ENCODE measurements around the gene UCP2.

The UCP2 gene, protein sequence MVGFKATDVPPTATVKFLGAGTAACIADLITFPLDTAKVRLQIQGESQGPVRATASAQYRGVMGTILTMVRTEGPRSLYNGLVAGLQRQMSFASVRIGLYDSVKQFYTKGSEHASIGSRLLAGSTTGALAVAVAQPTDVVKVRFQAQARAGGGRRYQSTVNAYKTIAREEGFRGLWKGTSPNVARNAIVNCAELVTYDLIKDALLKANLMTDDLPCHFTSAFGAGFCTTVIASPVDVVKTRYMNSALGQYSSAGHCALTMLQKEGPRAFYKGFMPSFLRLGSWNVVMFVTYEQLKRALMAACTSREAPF

DNA sequence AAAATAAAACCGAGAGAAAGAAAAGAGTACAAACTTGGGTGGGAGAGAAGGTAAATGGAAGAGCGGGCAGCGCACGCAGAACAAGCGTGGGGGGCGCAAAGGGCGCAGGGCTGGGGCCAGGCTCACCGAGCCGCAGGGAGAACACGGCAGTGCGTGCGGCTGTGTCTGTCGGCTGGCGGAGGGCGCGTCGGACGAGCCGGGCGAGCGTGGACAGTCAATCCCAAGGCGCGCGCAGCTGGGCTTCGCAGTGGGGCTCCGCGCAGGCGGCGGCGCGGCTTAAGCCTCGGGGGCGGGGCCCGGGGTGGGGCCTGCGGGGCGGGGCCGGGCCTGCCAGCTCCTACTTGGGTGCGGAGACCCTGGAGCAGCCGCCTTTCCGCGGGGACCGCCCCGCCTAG lies at the start of gene UCP2:
Gene UCP2 (minus strand): TSS at position 249 of the 395 bp plus-strand sequence. CDS start 4,465 bp downstream, outside the sequence.
- peak; percentile 71 for DNase-seq

DNA sequence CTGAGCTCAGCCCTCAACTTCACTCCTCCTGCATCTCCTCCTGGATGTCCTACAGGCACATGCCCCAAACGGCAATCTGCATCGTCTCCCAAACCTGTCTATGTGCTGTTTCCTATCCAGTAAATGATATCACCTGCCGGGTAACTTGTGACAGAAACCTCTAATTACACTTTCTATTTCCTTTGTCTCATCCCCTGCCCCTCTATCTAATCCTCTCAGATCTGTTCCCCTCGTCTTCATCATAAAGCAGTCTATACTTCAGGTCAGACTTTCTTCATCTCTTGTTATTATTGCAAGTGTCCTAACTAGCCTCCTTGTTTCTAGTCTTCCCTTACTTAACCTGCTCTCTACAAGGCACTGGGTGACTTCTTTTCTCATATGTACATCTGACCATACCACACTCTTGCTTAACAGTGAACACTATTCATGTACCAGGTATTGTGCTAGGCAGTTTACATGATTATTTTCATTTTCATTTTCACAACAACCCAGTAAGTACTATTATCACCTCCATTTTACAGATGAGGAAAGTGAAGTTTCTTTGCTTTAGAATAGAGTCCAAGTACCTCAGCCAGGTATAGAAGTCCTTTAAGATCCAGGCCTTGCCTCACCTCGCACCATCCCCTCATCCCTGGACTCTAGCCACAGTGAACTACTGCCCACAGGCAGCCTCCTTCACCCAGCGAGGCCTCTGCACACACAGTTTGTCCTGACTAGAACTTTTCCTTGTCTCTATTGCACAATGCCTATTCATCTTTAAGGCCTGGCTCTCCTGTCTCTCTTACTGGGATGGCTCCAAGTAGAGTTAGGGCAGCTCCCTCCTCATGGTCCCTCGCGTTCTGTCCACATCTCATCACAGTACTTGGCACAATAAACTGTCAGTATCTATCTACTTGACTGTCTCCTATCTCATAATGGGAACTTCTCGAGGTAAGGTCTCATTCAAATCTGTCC lies 48.4 kb upstream of the UCP2 start:
- DNase-seq = no peak

DNA sequence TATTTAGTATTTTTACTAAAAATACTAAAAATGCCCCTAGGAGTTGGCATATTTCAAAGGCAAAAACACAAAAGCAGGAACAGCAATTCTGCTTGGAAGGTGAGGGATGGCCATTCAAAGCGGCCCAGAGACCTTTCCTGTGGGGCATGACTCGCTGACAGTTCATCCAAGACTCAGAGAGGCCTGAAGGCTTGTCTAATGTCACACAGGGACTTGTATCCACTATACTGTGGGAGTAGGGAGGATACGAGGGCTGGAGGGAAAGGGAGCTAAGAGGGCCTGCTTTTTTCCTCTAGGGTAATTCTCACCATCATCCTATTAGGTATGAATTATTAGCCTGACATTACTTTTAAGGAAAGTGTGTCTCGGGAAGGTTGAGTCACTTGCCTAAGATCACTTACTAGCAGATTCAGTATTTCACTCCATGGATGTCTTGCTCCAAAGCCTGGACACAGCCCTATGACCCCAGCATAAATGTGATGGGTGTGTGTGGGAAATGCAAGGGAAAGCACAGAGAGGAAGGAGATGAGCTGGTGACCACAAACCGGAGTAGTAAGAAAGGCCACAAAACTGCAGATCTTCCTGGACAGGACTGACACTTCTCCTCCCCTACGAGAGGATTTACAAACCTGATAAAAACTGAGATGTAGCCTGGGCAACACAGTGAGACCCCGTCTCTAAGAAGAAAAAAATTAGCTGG lies 43.0 kb upstream of the UCP2 start:
- DNase-seq = peak; percentile 41

DNA sequence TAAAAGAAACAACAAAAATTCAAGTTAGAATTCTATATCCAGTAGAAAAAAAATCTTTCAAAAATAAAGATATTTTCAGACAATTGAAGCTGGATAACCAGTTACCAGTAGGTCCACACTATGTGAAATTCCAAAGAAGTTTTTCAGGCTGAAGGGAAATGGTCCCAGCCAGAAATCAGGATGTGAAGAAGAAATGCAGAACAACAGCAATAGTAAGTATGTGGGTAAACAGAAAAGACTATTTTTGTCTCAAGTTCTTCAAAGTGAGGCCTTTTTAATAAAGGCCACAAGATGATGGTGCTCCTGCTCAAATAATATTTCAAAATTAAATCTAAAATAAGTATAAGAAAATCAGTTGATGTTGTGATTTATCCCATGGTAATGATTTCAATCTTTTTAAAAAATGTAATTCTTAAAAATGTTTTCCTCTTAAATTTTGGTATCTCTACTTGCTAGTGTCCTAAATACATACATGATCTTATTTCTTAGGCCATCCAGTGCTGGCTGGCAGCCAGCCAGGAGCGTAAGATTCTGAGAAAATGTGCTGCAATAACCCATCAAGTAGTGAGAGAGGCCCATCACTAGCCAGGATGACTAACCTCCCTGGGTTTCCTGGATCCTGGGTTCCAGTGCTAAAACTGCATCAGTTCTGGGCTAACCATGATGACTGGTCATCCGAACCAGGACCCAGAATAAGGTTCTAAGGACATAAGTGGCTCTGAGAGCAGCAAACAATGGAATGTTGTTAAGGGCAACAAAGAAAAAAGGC lies 41.8 kb upstream of the UCP2 start:
- peak; percentile 84 for DNase-seq

DNA sequence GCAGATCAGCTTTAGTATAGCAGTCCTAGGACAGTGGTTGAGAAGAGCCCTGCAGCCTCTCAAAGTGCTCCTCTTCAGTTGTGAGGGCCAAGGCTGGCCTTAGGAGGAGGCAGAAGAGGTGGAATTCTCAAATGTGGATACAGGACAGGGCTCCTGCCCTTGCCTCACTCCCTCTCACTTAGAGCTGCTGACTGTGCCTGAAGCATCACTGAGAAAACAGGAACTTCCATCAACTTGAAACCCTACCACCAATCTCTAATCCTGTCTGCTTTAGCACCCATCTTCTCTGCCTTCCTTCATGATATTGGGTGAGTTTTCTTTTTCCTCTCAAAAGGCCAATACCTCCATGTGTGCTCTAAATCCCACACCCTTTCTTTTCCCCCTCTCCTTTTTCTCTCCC lies 40.6 kb upstream of the UCP2 start:
- no peak for DNase-seq

DNA sequence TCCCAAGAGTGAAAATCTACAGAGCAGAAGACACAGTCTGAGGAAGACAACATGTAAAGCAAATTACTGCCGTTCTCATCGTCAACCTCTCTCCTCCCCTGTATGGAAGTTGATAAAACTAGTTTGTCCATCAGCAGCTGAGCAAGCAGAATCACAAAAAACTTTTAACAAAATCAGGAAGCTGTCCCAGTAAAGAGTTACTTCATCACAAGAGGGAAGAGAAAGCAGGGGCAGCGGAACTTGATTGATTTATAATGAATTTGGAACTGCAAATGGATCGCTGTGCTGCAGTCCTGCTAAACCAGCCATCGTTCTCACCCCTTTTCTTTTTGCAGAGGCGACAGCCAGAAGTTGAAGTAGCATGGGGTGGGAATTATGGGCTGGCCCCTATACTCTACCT lies 39.9 kb upstream of the UCP2 start:
- no peak for DNase-seq

DNA sequence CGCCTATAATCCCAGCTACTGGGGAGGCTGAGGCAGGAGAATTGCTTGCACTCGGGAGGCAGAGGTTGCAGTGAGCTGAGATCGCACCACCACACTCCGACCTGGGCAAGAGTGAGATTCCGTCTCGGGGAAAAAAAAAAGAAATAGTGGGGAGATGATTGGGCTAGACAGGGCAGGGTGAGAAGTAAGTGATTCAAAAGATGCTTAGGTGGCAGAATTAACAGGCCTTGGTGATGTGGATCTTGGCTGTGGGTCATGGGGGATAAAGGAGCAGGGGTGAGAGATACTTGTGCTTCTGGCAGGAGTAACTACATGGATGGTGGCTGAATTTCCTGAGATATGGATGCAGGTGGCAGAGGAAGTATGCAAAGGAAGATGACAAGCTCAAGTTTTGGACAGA lies 39.4 kb upstream of the UCP2 start:
- no peak for DNase-seq

DNA sequence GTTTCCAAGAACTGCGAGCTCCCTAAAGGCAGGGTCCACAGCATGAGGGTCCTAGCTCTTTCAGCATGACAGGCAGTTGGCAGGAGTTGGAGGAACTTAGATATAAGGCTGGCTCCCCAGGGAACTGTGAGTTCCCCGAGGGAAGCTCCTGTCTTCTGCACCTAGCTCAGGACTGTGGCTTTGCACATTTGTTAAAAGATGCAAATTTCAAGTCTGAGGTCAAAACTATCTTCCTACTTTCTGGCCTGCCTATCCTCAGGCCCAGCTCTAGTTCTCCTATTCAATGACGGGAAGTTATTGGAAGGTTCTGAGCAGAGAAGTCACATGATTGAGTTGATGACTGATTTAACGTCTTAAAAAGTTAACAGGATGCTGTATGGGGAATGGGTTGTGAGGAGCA lies 37.9 kb upstream of the UCP2 start:
- no peak for DNase-seq

DNA sequence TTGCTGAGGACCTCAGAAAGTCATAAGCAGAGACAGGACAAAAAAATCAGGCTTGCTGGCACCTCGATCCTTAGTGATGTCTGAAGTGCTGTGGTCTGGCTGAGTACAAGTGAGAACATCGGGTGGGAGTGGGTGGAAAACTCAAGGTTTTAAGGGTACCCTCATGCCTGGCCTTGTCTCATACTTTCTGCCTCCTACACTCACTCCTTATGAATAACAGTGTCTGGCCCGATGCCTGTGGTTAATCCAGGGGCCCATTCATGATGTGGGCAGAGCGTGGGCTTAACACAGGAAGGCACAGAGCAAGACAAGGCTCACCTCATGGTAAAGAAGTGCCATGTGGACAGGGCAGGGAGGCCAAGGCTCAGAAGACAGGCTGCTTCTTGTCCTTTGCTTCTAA lies 37.2 kb upstream of the UCP2 start:
- no peak for DNase-seq

DNA sequence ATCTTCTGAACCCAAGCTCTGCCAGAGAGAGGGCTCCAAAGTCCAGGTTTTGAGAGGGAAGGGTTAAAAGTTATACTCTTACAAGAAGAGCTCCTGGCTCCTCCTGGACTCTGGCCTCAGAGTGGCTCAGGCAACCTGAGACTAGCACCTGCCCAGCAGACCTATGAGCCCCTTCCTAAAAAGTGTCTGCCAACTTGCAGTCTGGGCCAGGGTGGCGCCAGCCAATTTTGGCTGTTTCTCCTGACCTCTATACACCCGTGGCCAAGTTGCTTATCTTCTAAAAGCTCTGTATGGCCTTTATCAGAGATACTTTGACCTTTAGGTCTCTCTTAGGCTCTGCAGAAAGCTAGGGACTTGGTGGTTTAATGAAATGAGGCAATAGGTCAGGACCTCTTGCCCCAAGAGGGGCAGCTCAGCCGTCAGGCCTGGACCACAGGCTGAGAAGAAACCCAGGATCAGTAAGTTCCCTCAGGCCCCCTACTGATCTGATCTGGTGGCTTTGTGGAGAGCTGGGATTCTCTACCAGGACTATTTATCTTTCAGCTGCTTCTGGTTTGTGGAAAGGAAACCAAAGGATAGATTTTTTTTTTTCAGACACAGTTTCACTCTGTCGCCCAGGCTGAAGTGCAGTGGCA lies 36.6 kb upstream of the UCP2 start:
- DNase-seq = no peak

DNA sequence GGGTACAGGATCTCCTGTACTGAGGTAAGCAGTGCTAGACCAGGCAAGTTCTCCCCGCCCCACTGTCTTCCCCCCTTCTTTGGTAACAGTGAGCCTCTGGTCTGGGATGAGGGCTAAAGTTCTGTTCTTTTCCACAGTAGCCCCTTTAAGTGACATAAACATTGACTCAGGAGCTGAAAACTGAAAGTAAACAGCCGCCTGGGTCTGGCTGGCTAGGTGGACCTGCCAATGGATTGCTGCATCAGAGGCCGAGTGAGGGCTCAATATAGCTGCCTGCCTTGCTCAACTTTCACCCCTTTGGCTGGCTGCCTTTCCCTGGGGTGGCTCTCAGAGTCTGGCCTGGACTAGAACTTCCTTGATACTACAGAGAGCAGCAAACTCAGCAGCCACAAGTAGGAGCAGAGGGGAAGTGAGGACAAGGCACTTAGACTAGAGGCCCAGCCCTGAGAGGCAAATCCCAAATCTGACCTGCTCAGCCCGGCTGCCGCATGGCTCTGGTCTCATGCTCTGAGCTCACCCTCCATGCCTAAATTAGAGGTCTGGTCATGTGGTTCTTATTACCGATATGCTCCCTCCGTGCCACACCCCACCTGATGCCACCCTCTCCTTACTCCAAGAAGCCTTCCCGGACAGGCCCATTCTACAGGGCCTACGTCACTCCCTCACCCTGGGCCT lies 35.8 kb upstream of the UCP2 start:
- no peak for DNase-seq

DNA sequence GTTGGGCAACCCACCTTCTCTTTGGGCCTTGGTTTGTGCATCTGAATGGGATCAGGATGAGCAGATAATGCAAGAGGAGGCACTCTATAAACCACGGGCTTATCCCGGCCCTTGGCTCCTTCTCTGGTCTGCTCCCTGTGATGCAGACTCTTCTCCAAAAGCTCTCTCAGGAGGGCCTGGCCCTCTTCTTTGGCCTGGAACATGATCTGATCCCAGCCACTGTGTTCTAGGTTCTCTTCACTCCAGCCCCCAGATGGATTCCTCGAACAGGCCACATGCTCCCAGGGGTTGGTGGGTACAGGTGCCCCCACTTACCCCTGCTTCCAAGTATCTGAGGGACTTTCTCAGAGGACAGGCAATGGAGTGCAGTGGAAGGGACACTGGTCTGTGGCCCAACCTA lies 35.0 kb upstream of the UCP2 start:
- DNase-seq = no peak

DNA sequence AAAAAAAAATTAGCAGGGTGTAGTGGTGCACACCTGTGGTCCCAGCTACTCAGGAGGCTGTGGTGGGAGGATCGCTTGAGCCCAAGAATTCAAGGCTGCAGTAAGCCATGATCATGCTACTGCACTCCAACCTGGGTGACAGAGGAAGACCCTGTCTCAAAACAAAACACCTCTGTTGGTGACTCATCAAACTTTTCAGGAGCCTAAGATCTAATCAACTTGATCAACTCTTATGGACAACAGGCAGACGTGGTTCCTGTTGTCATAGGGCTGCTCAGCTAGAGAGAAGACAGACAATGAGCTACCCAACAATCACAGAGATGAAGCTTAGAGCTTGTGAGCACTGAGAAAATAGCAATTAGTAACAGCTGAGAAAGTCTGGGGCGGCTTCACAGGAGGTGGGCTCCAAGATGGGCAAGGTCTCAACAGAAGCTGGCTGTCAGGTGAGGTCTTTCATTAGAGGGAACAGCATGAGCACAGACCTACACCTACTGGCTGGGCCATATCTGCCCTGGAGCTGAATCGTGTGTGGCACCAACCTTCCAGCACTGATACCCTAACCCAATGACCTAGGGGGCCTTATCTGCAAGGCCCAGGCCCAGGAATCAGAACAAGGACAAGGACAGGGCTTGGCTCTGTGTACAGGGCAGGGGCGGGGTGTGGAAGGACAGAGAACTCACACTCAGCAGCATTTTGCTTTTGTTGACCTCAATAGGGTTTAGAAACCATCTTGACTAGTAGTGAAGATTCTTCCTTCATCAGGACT lies 33.5 kb upstream of the UCP2 start:
- no peak for DNase-seq

DNA sequence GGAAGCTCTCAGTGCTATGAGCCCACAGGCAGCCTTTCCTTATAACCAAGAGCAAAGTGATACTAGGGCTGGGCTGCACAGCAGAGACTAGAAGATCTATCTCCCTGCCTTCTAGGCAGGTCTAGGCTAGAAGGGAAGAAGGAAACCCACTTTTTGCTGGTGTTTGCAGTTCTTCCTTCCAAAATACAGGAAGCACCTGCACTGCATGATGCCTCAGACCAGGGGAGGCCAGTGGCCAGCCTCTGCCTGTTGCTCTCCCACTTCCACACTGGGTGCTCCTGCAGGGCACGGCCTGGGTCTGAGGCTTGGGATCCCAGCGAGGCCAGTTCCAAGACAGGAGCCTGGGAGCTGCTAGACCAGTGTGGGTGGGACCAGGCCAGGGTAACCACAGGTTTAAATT lies 32.2 kb upstream of the UCP2 start:
- no peak for DNase-seq

DNA sequence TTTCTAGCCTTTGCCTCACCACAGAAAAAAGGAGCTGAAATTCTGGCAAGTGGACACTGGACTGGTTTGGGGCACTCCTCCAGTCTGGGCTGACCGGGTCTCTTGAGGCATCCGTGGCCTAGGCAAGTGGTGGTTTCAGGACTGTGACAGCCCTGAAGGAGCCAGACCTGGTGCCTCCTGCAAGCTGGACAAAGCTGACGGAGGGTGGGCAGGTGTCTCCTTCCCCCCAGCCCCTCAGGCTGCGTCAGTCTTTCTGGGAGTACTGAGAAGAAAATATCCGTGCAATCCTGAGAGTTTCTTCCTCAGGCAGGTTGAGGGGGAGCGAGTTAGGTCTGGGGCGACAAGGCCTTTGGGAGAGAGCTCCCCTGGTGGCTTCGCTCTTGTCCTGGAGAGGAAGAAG lies 30.5 kb upstream of the UCP2 start:
- DNase-seq = no peak

DNA sequence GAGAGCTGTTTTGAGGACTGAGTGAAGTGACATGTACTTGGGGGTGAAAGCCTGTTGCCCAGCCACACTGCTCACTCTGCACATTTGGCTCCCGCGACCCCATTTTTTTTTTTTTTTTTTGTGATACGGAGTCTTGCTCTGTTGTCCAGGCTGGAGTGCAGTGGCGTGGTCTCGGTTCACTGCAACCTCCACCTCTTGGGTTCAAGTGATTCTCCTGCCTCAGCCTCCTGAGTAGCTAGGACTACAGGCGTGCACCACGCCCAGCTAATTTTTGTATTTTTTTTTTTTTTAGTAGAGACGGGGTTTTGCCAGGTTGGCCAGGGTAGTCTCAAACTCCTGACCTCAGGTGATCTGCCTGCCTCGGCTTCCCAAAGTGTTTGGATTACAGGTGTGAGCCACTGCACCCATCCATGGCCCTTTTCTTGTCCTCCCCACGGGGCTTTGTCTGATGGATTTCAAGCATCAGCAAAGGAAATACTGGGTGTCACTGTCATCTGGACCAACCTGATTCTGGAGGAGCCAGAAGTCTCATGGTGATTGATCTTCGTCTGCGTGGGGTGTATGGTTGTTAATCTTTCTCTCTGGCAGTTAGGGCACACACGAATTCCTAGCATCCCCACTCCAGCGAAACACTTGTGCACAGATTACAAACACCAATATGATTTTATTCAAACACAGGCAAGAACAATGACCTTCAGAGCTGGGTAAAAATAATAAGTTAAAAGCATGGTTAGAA lies 29.6 kb upstream of the UCP2 start:
- DNase-seq = no peak

DNA sequence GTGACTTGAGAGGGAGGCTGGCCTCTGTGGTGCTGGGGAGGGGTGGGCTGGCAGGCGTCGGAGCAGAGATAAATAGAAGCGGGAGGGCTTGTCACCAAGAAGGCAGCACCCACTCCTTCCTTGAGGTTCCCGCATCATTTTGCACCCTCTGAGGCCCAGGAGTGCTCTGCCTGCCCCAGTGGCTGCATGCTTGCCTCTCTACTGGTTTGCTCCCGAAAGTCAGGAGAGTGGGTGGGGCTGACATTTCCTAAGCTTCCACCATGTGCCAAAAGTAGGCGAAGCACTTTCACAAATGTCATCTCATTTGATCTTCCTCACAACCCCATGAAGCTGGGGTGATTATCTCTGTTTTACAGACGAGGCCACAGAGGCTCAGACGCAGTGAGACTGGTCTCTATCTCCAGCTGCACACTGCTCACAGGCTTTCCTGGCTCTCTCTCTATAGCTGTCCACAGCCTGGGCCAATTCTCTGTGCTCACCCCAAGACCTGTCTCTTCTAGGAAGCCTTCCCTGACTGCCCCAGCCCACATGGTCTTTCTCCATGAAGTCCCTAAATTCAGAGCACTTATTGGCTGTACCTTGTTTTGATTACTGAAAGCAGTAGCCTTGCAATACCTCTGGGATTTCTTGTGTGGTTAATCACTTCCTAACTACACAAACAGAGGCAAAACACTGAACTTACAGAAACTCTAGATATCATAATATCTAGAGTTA lies 28.9 kb upstream of the UCP2 start:
- peak; percentile 32 for DNase-seq

DNA sequence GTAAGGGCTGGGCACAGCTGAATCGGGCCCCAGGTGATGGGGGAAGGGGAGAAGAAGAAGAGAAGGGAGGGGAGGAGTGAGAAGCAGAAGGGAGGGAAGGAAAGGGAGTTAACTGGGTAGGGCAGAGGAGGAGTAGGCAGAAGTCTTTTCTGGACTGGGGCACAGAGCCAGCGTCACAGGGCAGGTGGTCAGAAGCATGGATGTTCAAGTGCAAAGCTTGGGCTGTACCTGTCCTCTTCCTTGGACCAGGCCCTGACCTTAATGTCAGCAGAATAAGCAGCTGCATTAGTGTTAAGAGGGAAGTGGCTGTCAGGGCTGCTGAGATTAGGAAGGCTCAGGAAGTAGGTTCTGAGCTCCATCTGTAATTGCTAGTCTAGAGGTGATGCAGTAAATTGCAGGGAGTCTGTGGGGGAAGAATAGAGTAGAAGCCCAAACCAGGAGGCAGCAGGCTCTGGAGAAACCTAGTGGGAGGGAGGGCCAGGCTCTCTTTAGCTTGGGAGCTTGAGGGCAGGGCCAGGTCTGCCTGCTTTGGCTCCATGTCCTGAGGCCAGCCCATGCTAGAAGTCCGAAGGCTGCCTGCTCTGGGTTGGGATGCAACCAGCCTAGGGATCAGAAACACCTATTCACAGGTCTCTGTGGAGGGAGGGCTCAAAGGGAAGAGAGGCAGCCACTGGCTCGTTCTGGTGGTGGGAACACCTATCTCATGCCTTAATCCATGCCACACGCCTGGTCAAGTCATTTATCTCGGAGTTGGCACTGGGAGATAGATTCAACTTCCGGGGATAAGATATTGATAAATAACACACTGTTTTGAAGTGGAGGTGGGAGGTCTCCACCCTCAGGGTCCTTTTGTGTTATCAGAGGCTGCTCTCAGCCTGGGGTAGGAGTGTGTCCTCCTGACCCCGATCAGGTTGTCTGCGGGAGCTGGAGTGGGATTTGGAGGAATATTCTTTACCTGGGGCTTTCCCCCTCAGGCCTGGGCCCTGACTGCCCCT lies 28.0 kb upstream of the UCP2 start:
- DNase-seq = no peak

Data from fibroblast of skin of right biceps (primary cell).